Iris pigment epithelial cell (primary cell): ENCODE measurements around the gene TGM4.
A peak's percentile ranks its signal among the peaks of the same experiment; 100 is the strongest.
"Not testable (repeated sequence)": the region's sequence is repeated elsewhere in the genome, so short reads cannot be mapped to it uniquely, and the experiment has no call there.

ENCODE experiments used
- DNase-seq: peaks from one replicate; pipeline ENCODE4 v3.0.0-alpha.2; 2011; ENCODE audit warnings: low read depth

The TGM4 gene

DNA sequence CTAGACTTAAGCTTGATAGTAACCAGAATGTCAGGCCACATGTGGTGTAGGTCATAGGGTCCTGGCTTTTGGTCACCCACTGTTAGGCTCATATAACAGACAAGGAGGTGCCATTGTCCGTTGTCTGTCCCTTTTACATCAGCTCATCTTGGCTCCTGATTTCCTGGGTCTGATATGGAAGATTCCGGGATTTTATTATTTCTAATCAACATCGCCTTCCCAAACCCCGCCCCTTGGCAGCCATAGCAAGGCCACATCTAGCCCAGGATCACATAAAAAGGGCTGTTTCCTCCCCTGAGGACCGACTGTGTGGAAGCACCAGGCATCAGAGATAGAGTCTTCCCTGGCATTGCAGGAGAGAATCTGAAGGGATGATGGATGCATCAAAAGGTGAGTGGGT lies at the start of gene TGM4:
Gene TGM4 (plus strand): TSS at position 301 of the 400 bp plus-strand sequence. CDS start 71 bp downstream, at position 372.
- DNase-seq: no peak

DNA sequence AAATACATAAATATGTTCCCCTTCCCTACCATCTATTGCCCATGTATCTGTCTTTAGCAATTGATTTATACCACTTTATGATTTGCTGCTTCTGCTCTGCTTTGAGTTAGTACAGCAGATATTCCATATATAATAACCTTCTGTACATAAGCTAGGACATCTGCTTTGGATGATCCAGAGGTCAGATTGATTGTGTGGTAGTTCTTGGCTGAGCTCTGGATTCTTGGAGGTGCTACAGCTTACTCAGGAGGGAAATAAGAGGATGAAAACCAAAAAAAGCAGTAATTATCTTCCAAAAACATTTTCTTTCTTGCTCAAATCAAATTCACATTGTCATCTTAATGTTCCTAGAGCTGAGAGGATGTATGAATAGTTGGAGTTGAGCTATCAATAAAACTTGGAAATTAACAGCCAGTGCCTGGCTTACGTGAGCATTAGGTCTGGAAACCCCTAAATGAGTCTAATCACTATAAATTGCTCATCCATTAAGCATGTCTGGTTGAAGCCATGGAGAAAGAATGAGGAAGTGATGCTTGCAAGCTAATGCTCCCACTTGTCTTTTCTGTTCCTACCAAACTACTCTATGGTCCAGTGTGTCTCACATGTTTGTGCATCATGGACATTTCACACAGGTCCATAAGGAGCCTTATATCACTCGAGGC lies 49.0 kb upstream of the TGM4 start:
- peak; percentile 82 for DNase-seq

DNA sequence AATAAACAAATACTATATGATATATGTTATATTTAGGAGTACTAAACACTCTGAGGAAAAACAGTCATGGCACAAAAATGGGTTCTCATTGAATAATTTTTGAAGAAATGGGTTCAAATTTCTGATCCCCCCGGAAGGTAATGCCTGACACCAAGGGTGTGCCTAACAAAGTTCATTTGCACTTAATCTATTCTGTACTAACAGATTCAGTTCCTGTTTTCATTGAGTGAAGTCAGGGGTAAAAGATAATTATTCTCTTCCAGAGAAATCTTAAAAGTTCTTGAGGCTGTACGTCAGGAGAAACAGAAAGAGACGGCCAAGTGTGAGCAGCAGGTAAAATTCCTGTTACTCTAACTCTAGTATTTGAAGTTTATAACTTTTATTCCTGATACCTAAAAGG lies 47.2 kb upstream of the TGM4 start:
- DNase-seq: no peak

DNA sequence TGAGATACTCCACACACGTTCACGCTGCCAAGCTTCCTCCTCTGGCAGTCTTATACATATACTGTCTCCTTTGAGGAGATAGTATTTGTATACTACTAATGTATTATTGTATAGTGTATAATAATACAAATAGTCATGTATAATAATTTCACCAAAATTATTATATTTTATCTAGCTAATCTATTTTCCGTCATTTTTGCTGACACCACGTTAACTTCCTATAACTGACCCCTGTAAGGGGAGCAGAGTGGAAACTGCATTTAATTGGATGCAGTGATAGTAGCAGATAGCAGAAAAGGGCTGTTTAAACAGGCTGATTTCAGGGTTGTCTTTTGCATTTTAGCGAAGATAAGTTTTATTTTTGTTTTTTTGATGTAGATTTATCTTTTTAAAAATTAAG lies 43.2 kb upstream of the TGM4 start:
- DNase-seq: no peak

DNA sequence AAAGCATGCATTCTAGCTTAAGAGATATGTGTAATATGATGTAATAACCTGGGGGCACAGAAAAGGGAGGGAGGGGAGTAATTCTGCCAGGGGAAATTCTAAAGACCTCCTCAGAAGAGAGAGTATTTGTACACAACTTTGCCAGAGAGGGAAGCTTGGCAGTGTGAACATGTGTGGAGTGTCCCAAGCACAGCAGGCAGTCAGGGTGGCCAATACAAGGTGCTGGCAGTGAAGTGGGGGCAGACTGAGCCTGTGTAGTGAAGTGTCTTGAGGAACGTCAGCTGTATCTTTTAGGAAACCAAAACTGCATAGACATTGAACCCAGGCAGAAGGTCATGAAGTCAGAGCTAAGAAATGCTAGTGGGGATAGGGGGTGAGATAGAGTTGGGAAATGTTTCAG lies 42.4 kb upstream of the TGM4 start:
- no peak for DNase-seq

DNA sequence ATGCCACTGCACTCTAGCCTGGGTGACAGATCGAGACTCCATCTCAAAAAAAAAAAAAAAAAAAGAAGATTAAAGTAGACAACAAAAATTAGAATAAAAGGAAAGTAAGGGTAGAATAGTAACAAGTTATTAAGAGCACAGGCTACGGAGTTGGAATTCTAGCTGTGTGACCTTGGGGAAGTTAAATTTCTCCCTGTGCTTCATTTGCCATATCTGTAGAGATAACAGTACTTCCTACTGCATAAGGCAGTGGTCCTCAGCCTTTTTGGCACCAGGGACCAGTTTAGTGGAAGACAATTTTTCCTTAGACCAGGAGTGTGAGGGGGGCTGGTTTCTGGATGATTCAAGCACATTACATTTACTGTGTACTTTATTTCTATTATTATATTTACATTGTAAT lies 41.4 kb upstream of the TGM4 start:
- no peak for DNase-seq

DNA sequence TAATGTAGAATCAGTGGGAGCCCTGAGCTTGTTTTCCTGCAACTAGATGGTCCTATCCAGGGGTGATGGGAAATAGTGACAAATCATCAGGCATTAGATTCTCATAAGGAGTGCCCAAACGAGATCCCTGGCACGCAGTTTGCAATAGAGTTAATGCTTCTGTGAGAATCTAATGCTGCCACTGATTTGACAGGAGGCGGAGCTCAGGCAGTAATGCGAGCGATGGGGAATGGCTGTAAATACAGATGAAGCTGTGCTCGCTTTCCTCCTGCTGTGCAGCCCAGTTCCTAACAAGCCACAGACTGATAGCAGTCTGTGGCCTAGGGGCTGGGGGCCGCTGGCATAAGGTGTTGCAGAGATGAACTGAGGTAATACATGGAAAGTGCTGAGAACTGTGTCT lies 41.0 kb upstream of the TGM4 start:
- DNase-seq: no peak

DNA sequence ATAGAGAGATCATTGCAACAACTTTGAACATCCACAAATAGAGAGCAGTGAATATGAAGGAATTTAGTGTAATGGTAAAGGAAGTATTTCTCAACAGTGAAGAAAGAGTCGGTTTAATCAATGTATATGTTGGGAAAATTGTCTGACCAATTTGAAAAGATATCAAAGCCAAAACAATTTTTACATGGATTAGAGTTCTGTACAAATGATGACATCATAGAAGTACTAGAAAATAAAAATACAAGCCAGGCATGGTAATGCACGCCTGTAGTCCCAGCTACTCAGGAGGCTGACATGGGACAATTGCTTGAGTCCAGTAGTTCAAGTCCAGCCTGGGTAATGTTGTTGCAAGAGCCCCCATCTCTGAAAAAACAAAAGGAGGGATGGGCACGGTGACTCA lies 38.7 kb upstream of the TGM4 start:
- DNase-seq: no peak

DNA sequence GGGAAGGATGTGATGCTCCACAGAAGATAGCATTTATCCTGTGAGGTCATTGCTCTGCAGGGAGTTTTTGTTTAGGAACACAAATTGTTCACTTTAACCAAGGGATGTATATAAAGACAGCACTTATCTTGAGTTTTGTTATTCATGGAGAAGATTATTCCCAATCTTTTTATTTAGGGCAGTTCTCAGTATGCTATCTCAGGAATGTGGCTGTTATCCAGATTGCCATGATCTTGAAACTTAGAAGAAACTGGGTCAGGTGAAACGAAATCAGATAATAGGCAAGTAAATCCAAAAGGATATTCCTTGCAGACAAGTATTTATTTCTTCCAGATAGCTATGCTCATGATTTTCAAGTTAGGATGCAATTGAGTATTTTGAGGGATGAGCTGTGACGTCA lies 32.0 kb upstream of the TGM4 start:
- peak; percentile 12 for DNase-seq

DNA sequence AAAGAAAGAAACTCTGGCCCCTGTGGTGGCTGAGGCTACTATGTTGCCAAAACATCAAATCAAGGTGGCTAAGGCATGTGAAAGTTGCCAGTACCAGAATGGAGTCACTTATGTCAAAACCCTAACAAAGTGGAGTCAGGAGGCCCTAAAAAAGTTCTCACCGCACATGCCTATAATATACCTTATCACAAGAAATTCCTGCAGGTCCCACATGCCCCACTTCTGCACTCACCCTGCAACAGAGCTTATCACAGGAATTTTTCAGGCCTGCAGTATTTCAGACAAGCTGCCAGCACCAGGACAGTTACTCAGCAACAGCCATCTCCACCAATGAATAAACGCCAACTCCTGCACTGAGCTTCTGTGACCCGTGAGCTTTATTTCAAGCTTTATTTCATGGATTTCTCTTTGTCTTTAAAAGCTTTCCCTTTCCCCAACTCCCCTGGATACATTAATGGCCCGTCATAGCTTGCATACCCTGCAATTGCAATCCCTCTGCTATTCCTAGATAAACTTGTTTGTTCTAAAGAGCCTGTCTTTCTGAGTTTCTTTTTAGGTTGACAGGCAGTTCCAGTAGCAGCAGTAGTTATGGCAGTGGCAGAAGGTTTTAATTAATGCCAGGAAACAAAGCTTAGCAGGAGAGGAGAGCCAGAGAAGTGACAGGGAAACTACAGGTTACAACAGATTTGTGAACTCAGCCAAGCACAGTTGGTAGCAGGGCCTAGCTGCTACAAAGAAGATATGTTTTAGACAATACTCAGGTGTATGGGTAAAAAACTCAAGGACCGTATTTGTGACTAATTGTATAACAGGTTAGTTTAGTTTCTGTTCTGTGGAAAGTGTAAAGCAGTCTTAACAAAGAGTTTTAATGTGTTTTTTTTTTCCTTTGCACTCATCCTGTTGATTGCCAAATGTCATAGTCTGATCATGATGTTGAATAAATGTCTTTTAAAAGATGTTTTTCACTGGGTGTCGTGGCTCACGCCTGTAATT lies 28.6 kb upstream of the TGM4 start:
- DNase-seq: peak; percentile 83

DNA sequence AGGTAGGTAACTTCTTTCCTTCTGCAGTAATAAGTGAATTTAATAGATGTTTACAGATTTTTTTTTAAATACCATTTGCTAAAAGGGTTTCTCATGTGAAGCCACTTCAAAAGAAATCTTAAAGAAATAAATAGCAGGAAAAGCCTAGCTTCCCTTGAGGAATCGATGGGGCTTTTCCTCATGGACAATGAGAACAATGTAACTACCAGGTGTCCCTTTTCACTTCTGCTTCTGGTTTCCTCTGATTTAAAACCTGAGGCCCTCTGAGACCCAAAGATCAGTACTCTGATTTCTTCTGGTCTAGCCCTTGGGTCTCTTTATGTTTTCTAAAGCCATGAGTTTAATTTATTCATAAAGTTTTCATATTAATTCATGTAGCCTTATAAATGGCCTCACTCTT lies 25.8 kb upstream of the TGM4 start:
- no peak for DNase-seq

DNA sequence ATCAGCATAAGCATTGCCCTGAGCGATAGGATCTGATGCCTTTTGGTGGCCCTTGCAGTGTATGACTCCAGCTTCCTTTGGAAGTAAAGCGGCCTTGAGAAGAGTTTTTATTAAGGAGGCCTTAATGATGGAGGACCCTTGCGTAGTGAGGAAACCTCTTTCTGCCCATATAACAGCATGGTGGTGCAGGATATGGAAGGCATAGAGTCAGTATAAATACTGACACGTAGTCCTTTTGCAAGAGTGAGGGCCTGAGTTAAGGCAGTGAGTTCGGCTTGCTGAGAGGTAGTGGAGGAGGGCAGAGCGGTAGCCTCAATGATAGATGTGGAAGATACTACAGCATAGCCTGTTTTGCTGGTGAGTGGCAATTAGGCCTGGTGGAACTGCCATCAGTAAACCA lies 17.7 kb upstream of the TGM4 start:
- DNase-seq: not testable (repeated sequence)

DNA sequence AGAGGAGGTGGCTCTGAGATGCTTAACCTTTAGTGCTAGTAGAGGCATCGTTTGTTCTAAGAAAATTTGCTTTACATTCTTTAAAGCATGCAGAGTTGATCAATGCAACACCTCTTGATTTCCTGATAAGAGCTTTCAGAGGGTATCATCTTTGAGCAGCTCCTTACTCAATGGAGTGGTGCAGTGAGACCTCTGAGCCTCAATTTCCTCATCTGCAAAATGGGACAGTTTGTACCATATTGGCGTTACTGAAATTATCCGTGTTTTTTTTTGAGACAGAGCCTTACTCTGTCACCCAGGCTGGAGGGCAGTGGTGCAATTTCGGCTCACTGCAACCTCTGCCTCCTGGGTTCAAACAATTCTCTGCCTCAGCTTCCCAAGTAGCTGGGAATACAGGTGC lies 14.3 kb upstream of the TGM4 start:
- no peak for DNase-seq

DNA sequence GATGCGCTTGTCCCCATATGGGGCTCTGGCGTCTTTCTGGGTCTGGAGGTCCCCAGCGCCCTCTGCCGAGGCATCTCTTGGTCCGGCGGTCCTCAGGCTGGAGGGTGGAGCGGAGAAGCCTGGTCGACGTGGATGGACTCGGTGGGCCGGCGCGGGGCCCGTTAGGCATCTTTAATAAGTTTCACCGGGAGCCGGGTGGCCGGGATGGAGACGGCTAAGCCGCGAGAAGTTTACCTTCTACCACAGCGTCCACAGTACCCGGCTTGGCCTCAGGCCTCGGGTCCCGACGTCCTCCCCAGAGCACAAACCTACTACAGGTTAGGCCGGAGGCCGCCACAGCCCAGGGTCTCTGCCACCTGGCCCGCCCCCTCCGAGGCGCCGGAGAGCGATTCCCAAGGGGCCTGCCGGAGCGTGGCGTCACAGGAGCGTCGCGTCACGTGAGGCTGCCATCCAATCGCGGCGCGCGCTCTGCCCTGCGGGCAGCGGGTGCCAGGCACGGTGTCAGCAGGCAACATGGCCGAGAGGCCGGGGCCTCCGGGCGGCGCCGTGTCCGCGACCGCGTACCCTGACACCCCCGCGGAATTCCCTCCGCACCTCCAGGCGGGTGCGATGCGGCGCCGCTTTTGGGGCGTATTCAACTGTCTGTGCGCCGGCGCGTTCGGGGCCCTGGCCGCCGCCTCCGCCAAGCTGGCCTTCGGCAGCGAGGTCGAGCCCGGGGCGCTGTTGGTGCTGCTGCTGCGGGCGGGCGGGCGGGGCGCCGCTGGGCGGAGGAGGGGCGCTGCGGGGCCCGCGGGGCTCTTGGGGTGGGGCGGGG lies 12.8 kb upstream of the TGM4 start, which contains the start of gene TMEM42:
Gene TMEM42 (plus strand): TSS at position 501 of the 814 bp plus-strand sequence. CDS start 13 bp downstream, at position 514.
- peak; percentile 94 for DNase-seq

DNA sequence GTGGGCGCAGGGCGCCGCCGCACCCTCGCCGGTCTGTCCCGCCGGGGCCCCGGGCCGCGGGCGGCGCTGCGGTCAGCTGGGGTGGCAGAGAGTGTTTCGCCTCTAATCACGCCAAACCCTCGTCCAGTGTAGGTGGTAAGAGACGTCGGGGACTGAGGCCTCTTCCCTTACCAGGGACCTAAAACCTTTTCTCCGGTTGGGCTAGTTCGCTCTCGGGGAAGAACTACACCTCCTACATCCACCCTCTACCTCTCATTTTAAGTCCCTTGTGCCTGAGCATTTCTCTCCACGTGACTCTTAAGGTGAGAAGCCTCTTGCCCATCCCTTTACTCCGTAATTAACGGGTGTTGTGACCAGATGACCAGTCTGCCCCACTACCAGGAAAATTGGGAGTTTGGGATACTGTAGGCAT lies 12.2 kb upstream of the TGM4 start:
- DNase-seq: peak; percentile 34

DNA sequence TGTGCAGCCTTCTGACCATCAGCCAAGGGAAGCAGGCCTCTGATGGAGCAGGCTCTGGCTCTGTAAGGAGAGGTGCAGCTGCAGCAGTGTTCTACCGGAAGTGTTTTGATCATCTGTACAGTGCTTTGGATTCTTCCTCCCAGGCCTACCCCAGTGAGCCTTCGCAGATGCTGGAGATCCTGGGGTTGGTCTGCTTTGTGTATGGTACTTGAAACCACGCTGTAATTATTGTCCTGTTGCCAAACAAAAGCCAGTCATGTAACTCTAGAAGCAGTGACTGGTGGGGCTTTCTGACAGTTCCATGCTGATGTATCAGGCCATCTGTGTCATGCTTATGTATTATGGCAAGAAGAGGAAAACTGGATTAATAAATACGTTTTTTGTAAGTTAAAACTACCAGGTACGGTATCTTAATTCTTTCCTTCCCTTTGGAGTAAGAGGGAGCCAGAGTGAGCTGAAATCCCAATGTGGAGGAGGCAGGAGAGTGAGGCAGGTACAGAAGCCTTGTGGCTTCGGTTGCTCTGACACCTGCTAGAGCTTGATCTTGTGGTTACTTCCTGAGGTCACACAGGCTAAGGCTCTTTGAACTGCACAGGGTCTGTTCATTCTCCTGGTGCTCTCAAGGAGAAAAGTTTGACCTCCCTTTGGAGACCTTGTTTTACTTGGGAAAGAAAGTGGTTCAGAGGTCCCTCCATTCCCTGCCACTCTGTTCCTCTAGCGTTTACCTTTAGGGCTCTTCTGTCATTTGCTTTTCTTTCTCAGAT lies 9.0 kb upstream of the TGM4 start:
- DNase-seq: no peak

DNA sequence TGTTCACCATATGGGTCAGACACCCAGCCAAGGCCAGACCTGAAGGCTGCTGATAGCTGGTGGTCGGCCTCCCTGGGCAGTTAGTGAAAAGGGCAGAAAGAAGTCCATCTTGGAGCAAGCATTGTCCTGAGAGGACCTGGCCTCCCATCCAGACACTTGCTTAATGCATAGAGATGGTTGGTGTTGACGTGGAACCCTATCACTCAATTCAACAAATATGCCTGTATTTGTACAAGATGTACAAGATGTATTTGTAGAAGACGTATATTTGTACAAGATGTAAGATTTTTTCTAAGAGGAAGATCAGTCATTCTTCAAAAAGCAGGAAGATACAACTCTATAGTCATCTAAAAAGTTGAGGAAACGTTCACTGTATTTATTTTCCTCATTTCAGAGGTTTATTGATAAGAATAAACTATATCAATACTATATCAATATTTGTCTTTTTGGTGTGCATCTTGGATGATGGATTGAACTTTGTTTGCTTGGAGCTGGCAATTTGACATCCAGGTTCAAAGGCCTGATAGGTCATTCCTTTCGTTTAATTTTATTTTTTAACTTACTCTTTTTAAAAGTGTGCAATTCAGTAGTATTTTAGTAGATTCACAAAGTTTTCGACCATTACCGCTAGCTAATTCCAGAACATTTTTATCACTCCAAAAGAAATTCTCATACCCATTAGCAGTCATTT lies 6.8 kb upstream of the TGM4 start:
- DNase-seq: no peak

DNA sequence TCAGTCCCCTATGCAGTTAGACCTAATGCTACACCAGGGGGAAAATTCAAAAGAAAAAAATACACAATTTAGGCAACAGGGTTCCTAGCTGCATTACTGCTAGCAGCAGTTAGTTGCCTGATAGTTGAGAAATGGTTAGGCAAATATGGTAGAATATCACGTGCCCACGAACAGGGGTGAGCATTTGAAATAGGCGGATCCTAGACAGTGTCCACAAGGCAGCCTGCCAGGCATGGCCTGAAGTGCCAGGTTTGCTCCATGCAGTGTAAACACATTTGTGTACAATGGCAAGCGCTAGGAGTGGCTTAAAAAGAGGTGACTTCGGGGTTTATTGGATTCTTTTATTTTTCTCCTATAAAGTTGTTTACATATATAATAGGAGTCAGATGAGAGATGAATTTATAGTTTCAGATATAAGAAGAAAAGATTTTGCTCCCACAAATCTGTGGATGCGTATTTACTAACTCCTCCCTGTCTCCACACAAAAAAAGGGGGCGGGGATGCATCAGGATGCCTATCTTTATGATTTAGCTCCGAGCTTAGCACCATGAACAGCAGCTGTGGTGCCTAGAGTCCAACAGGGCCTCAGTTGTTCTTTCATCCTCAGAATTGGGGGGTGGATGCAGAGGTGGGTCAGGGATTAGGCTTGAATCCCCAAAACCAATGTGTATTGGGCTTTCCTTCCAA lies 3.9 kb upstream of the TGM4 start:
- no peak for DNase-seq

DNA sequence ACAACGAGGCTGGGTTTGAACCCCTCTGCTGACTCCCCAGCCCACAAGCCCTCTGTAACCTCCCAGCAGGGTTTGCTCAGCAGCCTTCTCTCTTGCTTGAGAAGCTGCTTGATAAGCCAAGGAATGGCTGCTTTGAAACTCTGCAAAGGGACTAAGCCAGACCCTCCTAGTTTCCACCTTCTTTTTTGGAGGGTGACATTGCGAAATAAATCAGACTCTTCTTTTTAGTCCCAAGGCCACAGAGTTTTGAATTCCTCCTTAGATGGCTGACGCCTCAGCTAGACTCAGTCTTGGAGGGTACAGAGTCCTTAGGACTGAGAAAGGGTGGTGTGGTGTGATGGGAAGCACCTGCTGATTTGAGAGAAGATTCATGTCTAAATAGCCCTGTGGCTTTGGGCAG lies 1.2 kb downstream of the TGM4 start:
- DNase-seq: no peak

DNA sequence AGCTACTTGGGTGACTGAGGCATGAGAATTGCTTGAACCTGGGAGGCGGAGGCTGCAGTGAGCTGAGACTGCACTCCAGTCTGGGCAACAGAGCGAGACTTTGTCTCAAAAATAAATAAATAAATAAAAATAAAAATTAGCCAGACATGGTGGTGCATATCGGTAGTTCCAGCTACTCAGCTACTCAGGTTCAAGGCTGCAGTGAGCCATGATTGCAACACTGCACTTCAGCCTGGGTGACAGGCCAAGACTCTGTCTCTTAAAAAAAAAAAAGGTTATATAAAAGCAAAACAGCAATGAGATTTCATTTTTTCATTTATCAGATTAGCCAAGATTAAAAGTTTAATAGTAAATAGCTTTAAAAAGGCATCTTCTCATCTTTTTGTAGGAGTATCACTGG lies 2.9 kb downstream of the TGM4 start:
- no peak for DNase-seq
